HG03175 (cell line): Measurements from ENCODE around the gene TRIM31.
"Not testable (repeated sequence)": the region's sequence is repeated elsewhere in the genome, so short reads cannot be mapped to it uniquely, and the experiment has no call there.

Experiments used
- ATAC-seq: cut with Tn5 transposase; IDR thresholded peaks from one replicate; pipeline ENCODE4 v1.9.1; 2021; ENCODE audit warnings: mild to moderate bottlenecking, moderate library complexity; ENCODE audit not compliant: unreplicated experiment

Gene TRIM31

GRCh38 chr6:30149858-30150550 lies 37.1 kb upstream of the TRIM31 start:
- ATAC-seq = no peak

- no peak for ATAC-seq
Observed at GRCh38 chr6:30149234-30149633, 36.3 kb upstream of the TRIM31 start.

GRCh38 chr6:30147096-30147495 lies 34.2 kb upstream of the TRIM31 start:
- no peak for ATAC-seq

- no peak for ATAC-seq
Observed at GRCh38 chr6:30145818-30146217, 32.9 kb upstream of the TRIM31 start.

- ATAC-seq = no peak
Observed at GRCh38 chr6:30144811-30145210, 31.9 kb upstream of the TRIM31 start.

- ATAC-seq = no peak
Observed at GRCh38 chr6:30143780-30144179, 30.9 kb upstream of the TRIM31 start.

GRCh38 chr6:30142665-30143064 lies 29.8 kb upstream of the TRIM31 start:
- ATAC-seq = no peak

GRCh38 chr6:30140240-30140639 lies 27.4 kb upstream of the TRIM31 start:
- not testable (repeated sequence) for ATAC-seq

- no peak for ATAC-seq
Observed at GRCh38 chr6:30136570-30137286, 23.8 kb upstream of the TRIM31 start.

- no peak for ATAC-seq
Observed at GRCh38 chr6:30135757-30136156, 22.9 kb upstream of the TRIM31 start, which contains the start of gene TRIM40. Gene TRIM40 (plus strand): TSS chr6:30136140. CDS start chr6:30137037, 897 bp downstream.

- no peak for ATAC-seq
Observed at GRCh38 chr6:30135147-30135546, 22.3 kb upstream of the TRIM31 start.

GRCh38 chr6:30131947-30132497 lies 19.1 kb upstream of the TRIM31 start:
- ATAC-seq = no peak

- peak; percentile 77 for ATAC-seq
Observed at GRCh38 chr6:30130887-30131862, 18.3 kb upstream of the TRIM31 start.

- no peak for ATAC-seq
Observed at GRCh38 chr6:30130179-30130679, 17.3 kb upstream of the TRIM31 start.

- ATAC-seq = no peak
Observed at GRCh38 chr6:30129265-30130178, 16.6 kb upstream of the TRIM31 start.

GRCh38 chr6:30127238-30128093 lies 14.6 kb upstream of the TRIM31 start:
- no peak for ATAC-seq

- no peak for ATAC-seq
Observed at GRCh38 chr6:30122515-30122914, 9.6 kb upstream of the TRIM31 start.

GRCh38 chr6:30121446-30122366 lies 8.8 kb upstream of the TRIM31 start:
- ATAC-seq = no peak
